ENCODE data around the gene RIMBP2.

RIMBP2 gene

GRCh38 chr12:130476451-130477135, 239.5 kb downstream of the RIMBP2 start:
- DNase-seq = no peak

- DNase-seq = no peak
These were observed 241.4 kb downstream of the RIMBP2 start for GRCh38 chr12:130474599-130475269.

GRCh38 chr12:130473266-130473665, 242.8 kb downstream of the RIMBP2 start:
- DNase-seq = no peak

- no peak for DNase-seq
These were observed 245.1 kb downstream of the RIMBP2 start for GRCh38 chr12:130470969-130471368.

GRCh38 chr12:130469552-130469951, 246.5 kb downstream of the RIMBP2 start:
- DNase-seq = no peak

- no peak for DNase-seq
These were observed 247.3 kb downstream of the RIMBP2 start for GRCh38 chr12:130468700-130469245.

- no peak for DNase-seq
These were observed 247.9 kb downstream of the RIMBP2 start for GRCh38 chr12:130468186-130468585.

GRCh38 chr12:130465626-130466025, 250.5 kb downstream of the RIMBP2 start:
- no peak for DNase-seq

- DNase-seq = no peak
These were observed 251.1 kb downstream of the RIMBP2 start for GRCh38 chr12:130465046-130465445.

- no peak for DNase-seq
These were observed 252.1 kb downstream of the RIMBP2 start for GRCh38 chr12:130463818-130464670.

- DNase-seq = no peak
These were observed 252.8 kb downstream of the RIMBP2 start for GRCh38 chr12:130463275-130463658.

GRCh38 chr12:130462558-130463274, 253.4 kb downstream of the RIMBP2 start:
- no peak for DNase-seq

- no peak for DNase-seq
These were observed 254.1 kb downstream of the RIMBP2 start for GRCh38 chr12:130461839-130462557.

GRCh38 chr12:130461447-130461815, 254.7 kb downstream of the RIMBP2 start:
- DNase-seq = no peak

- DNase-seq = no peak
These were observed 255.3 kb downstream of the RIMBP2 start for GRCh38 chr12:130460611-130461446.

- no peak for DNase-seq
These were observed 256.2 kb downstream of the RIMBP2 start for GRCh38 chr12:130459916-130460315.

- no peak for DNase-seq
These were observed 257.8 kb downstream of the RIMBP2 start for GRCh38 chr12:130458341-130458740.

- no peak for DNase-seq
These were observed 258.9 kb downstream of the RIMBP2 start for GRCh38 chr12:130457215-130457614.

GRCh38 chr12:130456375-130457199, 259.5 kb downstream of the RIMBP2 start:
- no peak for DNase-seq

- DNase-seq = no peak
These were observed 260.9 kb downstream of the RIMBP2 start for GRCh38 chr12:130455161-130455560.

Data from activated naive CD4-positive, alpha-beta T cell treated with Interleukin-2 at 50 U/mL for 16 hours (primary cell).